ENCODE results near the gene SERPINB11. TPM values are rescaled to one million over a fixed set of nuclear protein-coding genes. Genes with fewer than 3 reads are reported as not detected.

The SERPINB11 gene
- polyA plus RNA-seq, 1 donor from 2014 or later, result not detected

DNA sequence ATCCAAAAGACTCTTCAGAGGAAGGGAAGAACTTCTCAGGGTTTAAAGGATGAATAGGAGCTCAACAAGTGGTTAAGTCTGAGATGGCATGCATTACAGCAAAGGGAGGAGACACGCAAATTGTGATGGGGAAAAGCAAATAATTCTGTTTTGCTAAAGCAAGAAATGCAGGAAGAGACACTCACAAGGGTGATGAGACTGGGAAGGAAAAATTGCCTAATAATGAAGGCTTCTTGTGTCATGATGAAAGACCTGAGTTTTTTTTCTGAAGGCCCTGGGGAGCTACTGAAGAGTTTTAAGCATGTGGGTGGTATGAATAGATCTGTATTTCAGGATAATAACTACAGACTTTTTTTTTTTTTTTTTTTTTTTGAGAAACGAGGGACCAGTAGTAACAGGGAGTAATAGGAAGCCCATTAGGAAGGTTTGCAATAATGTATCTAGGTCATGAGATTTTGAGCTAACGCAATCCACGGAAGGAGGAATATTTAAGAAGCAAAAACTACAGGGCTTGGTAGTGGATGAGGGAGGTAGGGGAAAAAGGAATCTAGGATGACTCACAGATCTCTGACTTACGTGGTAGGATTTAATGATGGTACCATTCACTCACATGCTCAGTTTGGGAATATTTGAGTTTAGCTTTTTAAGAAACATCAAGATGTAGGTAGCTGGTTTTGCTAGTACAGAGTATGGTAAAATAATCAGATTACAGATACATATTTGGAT is 25.1 kb upstream of the SERPINB11 start:
- TF ChIP-seq TAF1 (IDR thresholded peaks at IDR 0.05; ENCODE audit: low read depth) (no peak), EP300 (conservative IDR thresholded peaks at IDR 0.05; ENCODE audit: poor library complexity, severe bottlenecking) (no peak), POLR2AphosphoS5 (IDR thresholded peaks at IDR 0.05) (no peak), SMC3 (conservative IDR thresholded peaks at IDR 0.05; ENCODE audit: poor library complexity) (no peak), RAD21 (conservative IDR thresholded peaks at IDR 0.05) (no peak), MXI1 (conservative IDR thresholded peaks at IDR 0.05; ENCODE audit: poor library complexity, severe bottlenecking) (no peak)
- TF ChIP-seq, protein P1, sequence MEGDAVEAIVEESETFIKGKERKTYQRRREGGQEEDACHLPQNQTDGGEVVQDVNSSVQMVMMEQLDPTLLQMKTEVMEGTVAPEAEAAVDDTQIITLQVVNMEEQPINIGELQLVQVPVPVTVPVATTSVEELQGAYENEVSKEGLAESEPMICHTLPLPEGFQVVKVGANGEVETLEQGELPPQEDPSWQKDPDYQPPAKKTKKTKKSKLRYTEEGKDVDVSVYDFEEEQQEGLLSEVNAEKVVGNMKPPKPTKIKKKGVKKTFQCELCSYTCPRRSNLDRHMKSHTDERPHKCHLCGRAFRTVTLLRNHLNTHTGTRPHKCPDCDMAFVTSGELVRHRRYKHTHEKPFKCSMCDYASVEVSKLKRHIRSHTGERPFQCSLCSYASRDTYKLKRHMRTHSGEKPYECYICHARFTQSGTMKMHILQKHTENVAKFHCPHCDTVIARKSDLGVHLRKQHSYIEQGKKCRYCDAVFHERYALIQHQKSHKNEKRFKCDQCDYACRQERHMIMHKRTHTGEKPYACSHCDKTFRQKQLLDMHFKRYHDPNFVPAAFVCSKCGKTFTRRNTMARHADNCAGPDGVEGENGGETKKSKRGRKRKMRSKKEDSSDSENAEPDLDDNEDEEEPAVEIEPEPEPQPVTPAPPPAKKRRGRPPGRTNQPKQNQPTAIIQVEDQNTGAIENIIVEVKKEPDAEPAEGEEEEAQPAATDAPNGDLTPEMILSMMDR (IDR thresholded peaks at IDR 0.05; ENCODE audit: poor library complexity, severe bottlenecking), result no peak
- TF ChIP-seq, protein P2, sequence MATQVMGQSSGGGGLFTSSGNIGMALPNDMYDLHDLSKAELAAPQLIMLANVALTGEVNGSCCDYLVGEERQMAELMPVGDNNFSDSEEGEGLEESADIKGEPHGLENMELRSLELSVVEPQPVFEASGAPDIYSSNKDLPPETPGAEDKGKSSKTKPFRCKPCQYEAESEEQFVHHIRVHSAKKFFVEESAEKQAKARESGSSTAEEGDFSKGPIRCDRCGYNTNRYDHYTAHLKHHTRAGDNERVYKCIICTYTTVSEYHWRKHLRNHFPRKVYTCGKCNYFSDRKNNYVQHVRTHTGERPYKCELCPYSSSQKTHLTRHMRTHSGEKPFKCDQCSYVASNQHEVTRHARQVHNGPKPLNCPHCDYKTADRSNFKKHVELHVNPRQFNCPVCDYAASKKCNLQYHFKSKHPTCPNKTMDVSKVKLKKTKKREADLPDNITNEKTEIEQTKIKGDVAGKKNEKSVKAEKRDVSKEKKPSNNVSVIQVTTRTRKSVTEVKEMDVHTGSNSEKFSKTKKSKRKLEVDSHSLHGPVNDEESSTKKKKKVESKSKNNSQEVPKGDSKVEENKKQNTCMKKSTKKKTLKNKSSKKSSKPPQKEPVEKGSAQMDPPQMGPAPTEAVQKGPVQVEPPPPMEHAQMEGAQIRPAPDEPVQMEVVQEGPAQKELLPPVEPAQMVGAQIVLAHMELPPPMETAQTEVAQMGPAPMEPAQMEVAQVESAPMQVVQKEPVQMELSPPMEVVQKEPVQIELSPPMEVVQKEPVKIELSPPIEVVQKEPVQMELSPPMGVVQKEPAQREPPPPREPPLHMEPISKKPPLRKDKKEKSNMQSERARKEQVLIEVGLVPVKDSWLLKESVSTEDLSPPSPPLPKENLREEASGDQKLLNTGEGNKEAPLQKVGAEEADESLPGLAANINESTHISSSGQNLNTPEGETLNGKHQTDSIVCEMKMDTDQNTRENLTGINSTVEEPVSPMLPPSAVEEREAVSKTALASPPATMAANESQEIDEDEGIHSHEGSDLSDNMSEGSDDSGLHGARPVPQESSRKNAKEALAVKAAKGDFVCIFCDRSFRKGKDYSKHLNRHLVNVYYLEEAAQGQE (IDR thresholded peaks at IDR 0.05; ENCODE audit: borderline replicate concordance), result no peak
- no peaks in the 10 kb centered on the region for H3K79me2 ChIP-seq (replicated peaks; ENCODE audit: insufficient read depth, low read length)
- no peaks in the 10 kb centered on the region for H3F3A ChIP-seq (ENCODE audit: insufficient read depth, low read length, poor library complexity, severe bottlenecking)
- no peaks in the 10 kb centered on the region for H3K36me3 ChIP-seq (ENCODE audit: insufficient read depth, low read length)
- no peak overlapping the region for H3K9ac ChIP-seq (ENCODE audit: low read length)
- H3K27ac ChIP-seq (ENCODE audit: low read length), result no peak overlapping the region
- H4K20me1 ChIP-seq (ENCODE audit: insufficient read depth), result no peaks in the 10 kb centered on the region
- no peaks in the 10 kb centered on the region for H3K9me3 ChIP-seq (ENCODE audit: low read length)
- no peak overlapping the region for H3K4me2 ChIP-seq (ENCODE audit: low read length)
- no peaks in the 10 kb centered on the region for H3K9me2 ChIP-seq (ENCODE audit: insufficient read depth, low read length)
- H3K4me3 ChIP-seq (ENCODE audit: low read length), result no peak overlapping the region
- no peaks in the 10 kb centered on the region for H3K27me3 ChIP-seq (ENCODE audit: insufficient read depth, low read depth, low read length)
- no peak overlapping the region for H2AFZ ChIP-seq (ENCODE audit: low read depth, low read length)

DNA sequence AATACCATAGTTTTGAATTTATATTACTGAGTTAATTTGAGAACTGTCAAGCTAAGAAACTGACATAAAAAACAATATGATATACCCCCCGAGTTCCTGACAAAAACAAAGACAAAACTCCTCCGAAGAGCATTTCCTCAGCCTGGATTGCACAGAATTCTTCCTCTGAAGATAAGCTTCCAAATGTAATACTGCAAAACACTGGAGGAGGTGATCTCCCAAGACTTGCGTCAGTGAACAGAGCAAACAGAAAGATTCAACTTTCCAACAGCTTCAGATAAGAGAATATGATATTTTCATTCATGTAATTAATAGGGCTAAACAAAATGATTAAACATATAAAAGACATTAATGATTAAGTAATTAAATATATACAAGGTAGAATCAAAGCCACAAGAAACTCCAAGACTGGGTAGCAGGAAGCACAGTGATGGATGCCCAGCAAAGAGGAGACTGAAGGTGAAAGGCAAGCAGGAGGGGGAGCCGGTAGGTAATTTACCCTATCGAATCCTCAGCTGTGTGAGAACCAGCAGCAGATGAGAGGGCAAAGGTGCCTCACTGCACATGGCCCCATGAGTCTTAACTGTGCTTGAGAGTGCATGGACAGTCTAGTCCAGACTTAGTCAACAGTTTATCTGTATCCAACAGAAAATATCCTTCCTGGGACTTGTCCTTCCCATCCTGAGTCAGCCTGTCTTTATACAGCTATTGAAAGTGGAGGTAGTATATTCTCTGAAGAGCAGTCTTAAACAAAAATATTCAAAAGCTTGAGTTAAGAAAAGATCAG is 22.7 kb upstream of the SERPINB11 start:
- H4K20me1 ChIP-seq (ENCODE audit: insufficient read depth), result no peaks in the 10 kb centered on the region
- no peak for TF ChIP-seq EZH2 (IDR thresholded peaks at IDR 0.05; ENCODE audit: borderline replicate concordance, insufficient read depth, low read length, poor library complexity, severe bottlenecking)
- no peaks in the 10 kb centered on the region for H3K27me3 ChIP-seq (ENCODE audit: insufficient read depth, low read depth, low read length)
- H3K36me3 ChIP-seq (ENCODE audit: insufficient read depth, low read length), result no peaks in the 10 kb centered on the region
- H3K9me3 ChIP-seq (ENCODE audit: low read length), result no peaks in the 10 kb centered on the region
- H3K27ac ChIP-seq (ENCODE audit: low read length), result no peak overlapping the region
- no peak overlapping the region for H3K9ac ChIP-seq (ENCODE audit: low read length)
- no peaks in the 10 kb centered on the region for H3K79me2 ChIP-seq (replicated peaks; ENCODE audit: insufficient read depth, low read length)
- no peaks in the 10 kb centered on the region for H3K9me2 ChIP-seq (ENCODE audit: insufficient read depth, low read length)
- H3K4me2 ChIP-seq (ENCODE audit: low read length), result no peak overlapping the region
- H3K4me3 ChIP-seq (ENCODE audit: low read length), result no peak overlapping the region
- H2AFZ ChIP-seq (ENCODE audit: low read depth, low read length), result no peak overlapping the region
- H3F3A ChIP-seq (ENCODE audit: insufficient read depth, low read length, poor library complexity, severe bottlenecking), result no peaks in the 10 kb centered on the region
